ENCODE results near the gene SPSB1.

Gene SPSB1

DNA sequence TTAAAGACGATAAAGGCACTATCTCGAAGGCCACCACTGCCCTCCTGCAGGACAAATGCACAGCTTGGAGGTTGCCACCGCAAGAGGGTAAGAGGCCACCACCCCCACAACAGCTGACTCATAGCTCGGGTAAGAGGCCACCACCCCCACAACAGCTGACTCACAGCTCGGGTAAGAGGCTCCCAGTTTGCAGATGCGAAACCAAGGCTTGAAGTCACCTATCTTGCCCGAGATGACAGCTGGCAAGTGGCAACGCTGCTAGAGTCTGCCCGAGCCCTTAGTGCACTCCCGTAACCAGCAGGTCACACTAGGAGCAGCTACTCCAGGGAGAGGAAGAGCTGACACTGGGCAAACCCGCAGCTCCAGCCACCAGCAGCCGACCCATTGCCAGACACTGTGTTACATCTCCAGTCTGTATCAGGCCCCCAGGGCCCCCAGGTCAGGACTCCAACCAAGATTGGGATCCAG, 17.1 kb upstream of the SPSB1 start:
- no peak for TF ChIP-seq Cebpa-rat (IDR thresholded peaks at IDR 0.05)
- Histone ChIP-seq H3K27ac (no peak overlapping the region), H3K4me1 (peaks cover 62% of the 10 kb centered on the region), H3K27me3 (no peaks in the 10 kb centered on the region), H3K9me3 (peaks cover 7% of the 10 kb centered on the region), H3K9ac (no peak overlapping the region), H3K4me3 (no peak overlapping the region), H3K36me3 (no peaks in the 10 kb centered on the region; the same call in 1 of the 2 replicates), H3K4me2 (peak overlapping the region; percentile 62), H4K20me1 (0 out of 2 replicates have a peak, but pooled peaks cover under 1% of the 10 kb centered on the region)

DNA sequence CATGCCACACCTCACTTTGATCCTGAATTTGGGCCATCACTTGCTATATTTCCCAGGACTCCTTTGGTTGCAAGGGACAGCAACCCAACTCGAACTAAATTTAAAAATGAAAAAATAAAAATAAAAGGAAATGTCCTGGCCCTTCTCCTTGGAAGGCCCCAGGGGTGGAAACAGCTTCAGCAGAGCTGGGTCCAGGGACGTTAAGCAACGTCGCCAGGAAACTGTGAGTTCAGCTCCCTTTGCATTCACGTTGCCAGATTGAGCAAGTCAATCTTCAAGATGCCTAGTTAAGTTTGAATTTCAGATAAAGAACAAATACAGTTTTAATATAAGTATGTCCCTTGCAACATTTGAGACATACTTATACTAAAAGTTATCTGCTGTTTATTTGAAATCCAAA, 14.6 kb upstream of the SPSB1 start:
- Histone ChIP-seq H3K27me3 (no peaks in the 10 kb centered on the region), H3K36me3 (no peaks in the 10 kb centered on the region; the same call in 1 of the 2 replicates)
- no peak for TF ChIP-seq Cebpa-rat (IDR thresholded peaks at IDR 0.05)

DNA sequence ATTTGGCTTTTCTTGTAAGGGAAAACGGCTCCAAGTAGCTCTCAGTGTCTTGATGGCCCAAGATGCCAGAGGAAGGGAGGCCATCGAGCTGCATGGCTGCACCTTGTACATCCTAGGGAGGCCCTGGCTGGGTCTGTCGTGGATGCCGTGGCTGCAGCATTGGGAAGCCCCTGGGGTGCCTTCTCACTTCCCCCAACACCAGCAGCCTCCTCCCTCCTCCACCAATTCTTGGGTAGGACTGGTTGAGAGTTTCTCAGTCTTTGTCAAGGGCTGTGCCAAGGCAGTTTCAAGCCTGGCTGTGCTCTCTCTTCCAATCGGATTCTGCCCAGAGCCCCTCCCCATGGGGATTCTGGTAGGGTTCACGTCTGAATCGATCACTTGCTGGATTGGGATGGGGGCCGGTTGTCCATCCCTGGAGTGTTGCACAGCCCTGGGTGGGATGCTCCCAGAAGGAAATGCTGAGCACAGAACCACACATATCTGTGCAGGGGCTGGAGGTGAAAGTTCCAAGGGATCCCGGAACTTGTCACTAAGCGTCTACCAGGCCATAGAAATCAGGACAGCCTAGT, 14.0 kb upstream of the SPSB1 start:
- Histone ChIP-seq H3K4me1 (peaks cover 77% of the 10 kb centered on the region), H3K36me3 (no peaks in the 10 kb centered on the region; the same call in 1 of the 2 replicates), H3K9me3 (peaks cover 7% of the 10 kb centered on the region), H3K4me3 (no peak overlapping the region), H3K9ac (peak overlapping the region; percentile 46; the same call in 1 of the 2 replicates), H3K27ac (peak overlapping the region; percentile 74), H3K27me3 (no peaks in the 10 kb centered on the region), H4K20me1 (no peaks in the 10 kb centered on the region), H3K4me2 (peak overlapping the region; percentile 86)
- no peak for TF ChIP-seq Cebpa-rat (IDR thresholded peaks at IDR 0.05)

More for the DNA sequence above, 14.6 kb upstream of the SPSB1 start:
- Histone ChIP-seq H3K27ac (no peak overlapping the region), H3K4me2 (no peak overlapping the region), H3K4me1 (peaks cover 72% of the 10 kb centered on the region), H3K9me3 (peaks cover 7% of the 10 kb centered on the region), H4K20me1 (no peaks in the 10 kb centered on the region), H3K9ac (no peak overlapping the region), H3K4me3 (no peak overlapping the region)

DNA sequence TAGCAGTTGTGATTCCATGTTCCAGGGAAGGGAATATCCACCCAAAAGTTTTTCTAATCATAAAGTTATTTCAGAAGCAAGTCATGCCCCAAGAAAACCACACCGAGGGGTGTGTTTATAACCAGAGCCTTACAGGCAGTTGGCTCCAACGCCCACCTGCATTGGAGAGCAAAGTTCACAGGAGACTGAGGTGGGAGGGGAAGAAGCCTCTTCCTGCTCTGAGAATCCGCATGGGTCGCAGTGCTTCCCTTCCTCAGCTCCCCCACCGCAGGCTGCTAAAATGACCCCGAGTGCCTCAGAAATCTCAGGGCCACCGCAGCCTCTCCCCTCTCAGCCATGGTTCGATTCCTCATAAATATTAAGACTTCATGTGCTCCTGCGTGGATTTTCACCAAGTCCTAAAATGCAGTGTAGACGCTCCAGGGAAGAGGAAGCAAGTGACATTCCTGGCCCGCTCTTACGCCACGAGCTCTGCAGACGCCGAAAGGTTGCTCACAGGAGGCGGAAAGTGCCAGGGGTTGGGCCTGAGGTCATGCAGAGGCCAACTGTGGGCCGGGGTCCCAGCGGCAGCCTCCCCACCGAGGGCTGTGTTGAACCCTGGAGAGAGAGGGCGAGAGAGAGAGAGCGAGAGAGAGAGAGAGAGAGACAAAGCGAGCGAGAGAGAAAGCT, 13.4 kb upstream of the SPSB1 start:
- no peak for TF ChIP-seq Cebpa-rat (IDR thresholded peaks at IDR 0.05)
- Histone ChIP-seq H3K4me1 (peaks cover 84% of the 10 kb centered on the region), H3K36me3 (no peaks in the 10 kb centered on the region; the same call in 1 of the 2 replicates), H3K27me3 (no peaks in the 10 kb centered on the region), H3K4me3 (peak overlapping the region; percentile 24; the same call in 1 of the 2 replicates), H3K9me3 (peaks cover 13% of the 10 kb centered on the region), H4K20me1 (no peaks in the 10 kb centered on the region), H3K9ac (peak overlapping the region; percentile 46), H3K27ac (peak overlapping the region; percentile 74), H3K4me2 (peak overlapping the region; percentile 86)

DNA sequence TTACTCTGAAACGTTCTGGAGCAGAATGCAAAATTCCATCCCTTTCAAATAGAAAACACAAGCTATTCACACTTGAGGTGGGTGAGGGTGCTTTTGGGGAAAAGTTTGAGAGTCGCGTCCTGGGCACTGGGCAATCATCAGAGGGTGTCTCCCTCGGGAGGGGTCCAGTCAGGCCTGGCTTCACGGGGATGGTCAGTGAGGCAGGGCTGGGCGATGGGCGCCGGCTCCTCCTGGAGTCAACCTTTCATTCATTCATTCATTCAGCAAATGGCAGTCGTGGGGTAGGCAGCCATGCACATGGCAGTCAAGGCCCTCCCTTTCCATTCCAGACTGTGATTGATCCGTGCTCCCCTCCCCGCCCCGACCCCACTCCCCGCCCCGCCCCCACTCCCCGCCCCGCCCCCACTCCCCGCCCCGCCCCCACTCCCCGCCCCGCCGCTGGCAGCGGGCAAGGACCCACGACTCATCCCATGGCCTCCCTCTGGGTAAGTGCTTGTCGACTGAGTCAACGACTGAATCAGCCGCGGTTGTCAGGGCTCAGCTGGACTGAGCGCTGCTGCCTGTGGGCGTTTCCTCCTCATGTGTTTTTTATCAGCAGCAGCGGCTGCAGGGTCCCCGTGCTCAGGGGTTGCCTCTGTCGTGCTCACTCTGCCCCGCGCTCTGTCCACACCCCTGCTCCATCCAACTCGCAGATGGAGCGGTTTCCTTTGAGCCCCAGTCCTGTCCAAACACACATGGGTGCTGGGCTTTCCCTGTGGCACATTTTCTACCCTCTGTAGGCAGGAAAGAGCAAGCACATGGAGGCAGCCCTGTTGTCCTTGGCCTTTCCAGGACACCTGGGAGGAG, 12.5 kb upstream of the SPSB1 start:
- Histone ChIP-seq H3K27me3 (no peaks in the 10 kb centered on the region), H3K9ac (peak overlapping the region; percentile 2; the same call in 1 of the 2 replicates), H3K27ac (peak overlapping the region; percentile 74), H3K36me3 (no peaks in the 10 kb centered on the region; the same call in 1 of the 2 replicates), H3K4me3 (no peak overlapping the region), H3K4me2 (peak overlapping the region; percentile 86), H3K4me1 (peaks cover 81% of the 10 kb centered on the region), H3K9me3 (peaks cover 22% of the 10 kb centered on the region), H4K20me1 (no peaks in the 10 kb centered on the region)
- no peak for TF ChIP-seq Cebpa-rat (IDR thresholded peaks at IDR 0.05)

DNA sequence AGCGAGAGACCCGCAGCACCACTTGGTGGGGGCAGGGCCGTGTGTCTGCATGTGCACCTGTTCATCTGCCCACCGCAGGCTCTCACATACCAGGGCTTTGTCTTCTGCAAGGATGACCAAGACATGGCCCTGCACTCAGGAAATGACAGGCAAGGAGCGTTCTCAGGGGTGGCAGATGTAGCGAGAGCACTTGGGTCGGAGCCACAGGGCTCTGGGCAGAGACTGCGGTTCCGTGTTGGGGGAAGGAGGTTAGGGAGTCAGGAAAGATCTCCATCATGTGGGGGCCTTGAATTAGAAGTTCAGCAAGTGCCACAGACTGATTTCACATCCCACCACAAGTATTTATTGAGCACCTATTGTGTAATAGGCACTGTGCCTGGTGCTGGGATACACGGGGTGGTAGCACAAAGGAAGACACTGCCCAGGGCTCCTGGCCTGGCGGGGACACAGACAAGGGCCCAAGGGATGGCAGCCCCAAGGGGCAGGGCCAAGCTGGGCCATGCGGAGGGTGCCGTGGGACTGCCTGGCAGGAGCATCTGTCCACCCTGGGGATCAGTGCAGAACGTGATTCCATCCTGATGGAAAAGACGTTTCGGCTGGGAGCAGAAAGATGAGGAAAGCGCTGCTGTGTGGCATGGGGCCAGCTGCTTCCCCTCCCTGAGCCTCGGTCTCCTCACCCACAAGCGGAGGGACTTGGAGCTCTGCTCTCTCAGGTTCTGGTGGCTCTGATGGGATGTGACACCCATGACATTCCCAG, 11.4 kb upstream of the SPSB1 start:
- H4K20me1 ChIP-seq: no peaks in the 10 kb centered on the region
- TF ChIP-seq Cebpa-rat (IDR thresholded peaks at IDR 0.05): peak; percentile 60; the same call in 1 of the 2 replicates
- H3K9me3 ChIP-seq: peaks cover 33% of the 10 kb centered on the region
- no peaks in the 10 kb centered on the region for H3K27me3 ChIP-seq
- no peaks in the 10 kb centered on the region; the same call in 1 of the 2 replicates for H3K36me3 ChIP-seq
- H3K27ac ChIP-seq: peak overlapping the region; percentile 29
- peaks cover 78% of the 10 kb centered on the region for H3K4me1 ChIP-seq
- peak overlapping the region; percentile 3; the same call in 1 of the 2 replicates for H3K9ac ChIP-seq
- no peak overlapping the region for H3K4me3 ChIP-seq
- H3K4me2 ChIP-seq: peak overlapping the region; percentile 78

DNA sequence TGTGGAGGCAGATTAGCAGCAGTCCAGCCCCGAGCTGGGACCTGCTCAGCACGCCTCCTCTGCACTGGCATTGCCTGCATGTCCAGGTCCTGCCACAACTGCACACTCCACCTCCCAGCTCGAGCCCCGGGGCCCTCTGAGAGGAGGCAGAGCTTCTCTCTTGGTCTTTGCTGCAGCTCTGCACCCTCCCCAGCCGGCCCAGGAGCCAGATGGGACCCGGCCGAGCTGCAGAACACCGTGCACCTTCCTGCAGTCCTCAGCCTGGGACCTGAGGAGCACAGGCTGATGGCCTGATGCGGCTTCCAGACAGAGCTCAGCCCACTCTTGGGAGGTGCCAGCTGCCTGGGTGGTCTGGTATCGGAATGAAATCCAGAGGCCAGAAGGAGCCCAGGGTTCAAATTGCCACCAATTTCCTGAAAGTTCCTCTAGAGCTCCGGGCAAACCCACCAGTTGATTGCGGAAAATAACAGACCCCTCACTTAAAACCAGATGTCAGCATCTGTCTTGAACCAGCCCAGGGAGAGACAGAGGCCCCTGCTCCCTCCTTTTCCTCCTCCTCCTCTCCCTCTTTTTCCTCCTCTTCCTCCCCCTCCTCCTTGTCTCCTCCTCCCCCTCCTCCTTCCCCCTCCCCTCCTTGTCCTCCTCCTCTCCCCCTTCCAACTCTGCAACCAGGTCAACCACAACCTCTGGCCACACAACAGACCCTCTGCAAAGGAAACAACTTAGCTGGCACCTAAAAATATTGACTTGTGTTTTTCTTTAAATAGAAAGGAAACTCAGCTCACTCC, 10.6 kb upstream of the SPSB1 start:
- no peaks in the 10 kb centered on the region for H3K27me3 ChIP-seq
- peak overlapping the region; percentile 76 for H3K27ac ChIP-seq
- H3K9ac ChIP-seq: peak overlapping the region; percentile 3; the same call in 1 of the 2 replicates
- no peaks in the 10 kb centered on the region for H4K20me1 ChIP-seq
- H3K36me3 ChIP-seq: no peaks in the 10 kb centered on the region; the same call in 1 of the 2 replicates
- peaks cover 75% of the 10 kb centered on the region for H3K4me1 ChIP-seq
- TF ChIP-seq Cebpa-rat (IDR thresholded peaks at IDR 0.05): no peak
- peaks cover 41% of the 10 kb centered on the region for H3K9me3 ChIP-seq
- peak overlapping the region; percentile 78 for H3K4me2 ChIP-seq
- no peak overlapping the region for H3K4me3 ChIP-seq

DNA sequence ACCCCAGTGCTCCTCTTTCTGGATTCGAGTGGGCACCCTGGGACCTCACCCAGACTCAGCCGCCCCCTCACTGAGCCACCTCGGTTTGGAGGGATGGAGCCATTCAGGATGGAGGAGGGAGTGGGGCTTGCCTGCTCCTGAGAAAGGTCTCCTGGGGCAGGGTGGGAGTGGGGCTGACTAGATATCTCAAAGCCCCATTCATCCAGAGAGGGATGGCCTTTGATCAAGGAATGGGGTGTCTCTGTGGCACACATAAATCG, 10.1 kb upstream of the SPSB1 start:
- Histone ChIP-seq H3K4me1 (peaks cover 75% of the 10 kb centered on the region), H3K9me3 (peaks cover 45% of the 10 kb centered on the region), H4K20me1 (no peaks in the 10 kb centered on the region), H3K27ac (peak overlapping the region; percentile 76), H3K27me3 (no peaks in the 10 kb centered on the region), H3K4me2 (peak overlapping the region; percentile 77), H3K9ac (peak overlapping the region; percentile 32; the same call in 1 of the 2 replicates), H3K4me3 (no peak overlapping the region), H3K36me3 (no peaks in the 10 kb centered on the region; the same call in 1 of the 2 replicates)
- no peak for TF ChIP-seq Cebpa-rat (IDR thresholded peaks at IDR 0.05)
